Loucy (cell line): ENCODE results near the gene STK11IP.

Experiments
- H2AFZ ChIP-seq: fragments of 200-600 bp; sonication (generic); 2 replicates; pipeline ENCODE4 v1.6.0; 2016; ENCODE audit warnings: antibody characterized with exemption, mild to moderate bottlenecking, low read length, moderate library complexity
- H3F3A ChIP-seq: fragments of 200-600 bp; 2 replicates; pipeline ENCODE4 v1.6.0; 2016; ENCODE audit warnings: antibody characterized with exemption, low read depth, mild to moderate bottlenecking
- H3K27me3 ChIP-seq: fragments of 200-600 bp; sonication (generic); 2 replicates; pipeline ENCODE4 v1.6.1; 2014; ENCODE audit warnings: low read length, mild to moderate bottlenecking; ENCODE audit not compliant: insufficient read depth, poor library complexity, severe bottlenecking
- H3K36me3 ChIP-seq: fragments of 200-600 bp; sonication (generic); 2 replicates; pipeline ENCODE4 v1.6.1; 2016; ENCODE audit warnings: low read length; ENCODE audit not compliant: insufficient read depth
- H3K4me1 ChIP-seq: fragments of 200-600 bp; sonication (generic); 2 replicates; pipeline ENCODE4 v1.5.1; 2014; ENCODE audit warnings: low read length, mild to moderate bottlenecking; ENCODE audit not compliant: insufficient read depth, poor library complexity, severe bottlenecking
- H3K4me2 ChIP-seq: fragments of 200-600 bp; sonication (generic); 2 replicates; pipeline ENCODE4 v1.6.0; 2014; ENCODE audit warnings: antibody characterized with exemption, low read length, low read depth, mild to moderate bottlenecking; ENCODE audit not compliant: poor library complexity, severe bottlenecking
- H3K4me3 ChIP-seq: fragments of 200-600 bp; sonication (generic); 2 replicates; pipeline ENCODE4 v1.5.1; 2014; ENCODE audit warnings: low read length, mild to moderate bottlenecking, mixed read lengths; ENCODE audit not compliant: poor library complexity, severe bottlenecking
- H3K79me2 ChIP-seq: fragments of 200-600 bp; sonication (generic); 2 replicates; pipeline ENCODE4 v1.6.1; 2014; ENCODE audit warnings: low read length; ENCODE audit not compliant: insufficient read depth
- H3K9ac ChIP-seq: fragments of 200-600 bp; sonication (generic); 2 replicates; pipeline ENCODE4 v1.6.0; 2014; ENCODE audit warnings: mild to moderate bottlenecking, low read depth, low read length, moderate library complexity; ENCODE audit not compliant: poor library complexity, severe bottlenecking
- H3K9me2 ChIP-seq: fragments of 200-600 bp; sonication (generic); replicated peaks from 2 replicates; pipeline ENCODE4 v1.6.1; 2016; ENCODE audit warnings: low read depth, low read length, mixed read lengths
- H3K9me3 ChIP-seq: fragments of 200-600 bp; sonication (generic); 2 replicates; pipeline ENCODE4 v1.6.1; 2014; ENCODE audit warnings: mild to moderate bottlenecking, antibody characterized with exemption, low read length, low read depth; ENCODE audit not compliant: insufficient read depth
- H4K20me1 ChIP-seq: fragments of 200-600 bp; sonication (generic); 2 replicates; pipeline ENCODE4 v1.6.0; 2014; ENCODE audit warnings: antibody characterized with exemption, low read length, mild to moderate bottlenecking; ENCODE audit not compliant: insufficient read depth, poor library complexity, severe bottlenecking
- CTCF ChIP-seq: fragments of 200-600 bp; sonication (generic); conservative IDR thresholded peaks from 2 replicates; pipeline ENCODE4 v1.5.1; 2014; ENCODE audit warnings: mild to moderate bottlenecking, antibody characterized with exemption, low read length
- EZH2phosphoT487 ChIP-seq: fragments of 200-600 bp; IDR thresholded peaks from 2 replicates; pipeline ENCODE4 v1.6.1; 2018; ENCODE audit warnings: antibody characterized with exemption, mild to moderate bottlenecking, moderate library complexity, borderline replicate concordance

Gene STK11IP

DNA sequence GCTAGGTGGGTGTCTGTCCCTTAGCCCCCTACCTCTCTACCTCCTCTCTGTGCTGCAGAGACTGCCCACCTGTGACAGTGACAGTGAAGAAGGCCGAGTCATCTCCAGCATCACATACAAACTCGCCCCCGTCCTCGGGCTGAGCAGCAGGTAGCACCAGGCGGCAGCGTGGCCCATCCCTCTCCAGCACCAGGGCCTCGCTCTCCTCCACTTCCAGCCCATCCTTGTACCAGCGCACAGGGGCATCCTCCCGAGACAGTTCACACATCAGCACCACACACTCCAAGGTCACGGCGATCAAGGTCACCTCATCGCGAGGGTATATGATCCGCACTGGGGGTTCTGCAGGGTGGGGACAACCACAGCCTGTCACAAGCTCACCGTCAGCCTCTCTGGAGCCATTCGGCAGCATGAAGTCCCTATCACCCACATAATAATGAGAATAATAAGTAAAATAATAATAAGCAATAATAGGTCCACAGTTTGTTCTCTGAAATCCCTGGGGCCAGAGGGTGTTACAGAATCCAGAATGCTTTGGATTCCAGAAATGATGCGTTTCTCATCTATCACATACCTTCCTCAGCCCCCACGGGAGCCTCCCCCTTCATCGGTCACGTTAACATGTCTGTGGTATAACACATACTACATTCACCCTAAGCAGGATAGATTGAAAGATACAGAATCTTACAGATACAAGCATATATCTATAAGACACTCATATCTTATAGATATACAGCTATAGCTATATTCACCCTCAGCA lies 38.3 kb upstream of the STK11IP start:
- no peaks in the 10 kb centered on the region for H3K27me3 ChIP-seq
- H3K9me3 ChIP-seq = no peaks in the 10 kb centered on the region
- TF ChIP-seq CTCF = no peak
- TF ChIP-seq EZH2phosphoT487 = no peak
- H3K4me2 ChIP-seq = no peak overlapping the region
- no peak overlapping the region for H3K4me3 ChIP-seq
- no peak overlapping the region for H3K9ac ChIP-seq
- no peaks in the 10 kb centered on the region for H4K20me1 ChIP-seq
- H2AFZ ChIP-seq = no peak overlapping the region
- no peaks in the 10 kb centered on the region for H3K36me3 ChIP-seq
- no peaks in the 10 kb centered on the region for H3F3A ChIP-seq
- peaks cover 3% of the 10 kb centered on the region for H3K4me1 ChIP-seq
- H3K79me2 ChIP-seq = no peaks in the 10 kb centered on the region
- H3K9me2 ChIP-seq = no peaks in the 10 kb centered on the region

DNA sequence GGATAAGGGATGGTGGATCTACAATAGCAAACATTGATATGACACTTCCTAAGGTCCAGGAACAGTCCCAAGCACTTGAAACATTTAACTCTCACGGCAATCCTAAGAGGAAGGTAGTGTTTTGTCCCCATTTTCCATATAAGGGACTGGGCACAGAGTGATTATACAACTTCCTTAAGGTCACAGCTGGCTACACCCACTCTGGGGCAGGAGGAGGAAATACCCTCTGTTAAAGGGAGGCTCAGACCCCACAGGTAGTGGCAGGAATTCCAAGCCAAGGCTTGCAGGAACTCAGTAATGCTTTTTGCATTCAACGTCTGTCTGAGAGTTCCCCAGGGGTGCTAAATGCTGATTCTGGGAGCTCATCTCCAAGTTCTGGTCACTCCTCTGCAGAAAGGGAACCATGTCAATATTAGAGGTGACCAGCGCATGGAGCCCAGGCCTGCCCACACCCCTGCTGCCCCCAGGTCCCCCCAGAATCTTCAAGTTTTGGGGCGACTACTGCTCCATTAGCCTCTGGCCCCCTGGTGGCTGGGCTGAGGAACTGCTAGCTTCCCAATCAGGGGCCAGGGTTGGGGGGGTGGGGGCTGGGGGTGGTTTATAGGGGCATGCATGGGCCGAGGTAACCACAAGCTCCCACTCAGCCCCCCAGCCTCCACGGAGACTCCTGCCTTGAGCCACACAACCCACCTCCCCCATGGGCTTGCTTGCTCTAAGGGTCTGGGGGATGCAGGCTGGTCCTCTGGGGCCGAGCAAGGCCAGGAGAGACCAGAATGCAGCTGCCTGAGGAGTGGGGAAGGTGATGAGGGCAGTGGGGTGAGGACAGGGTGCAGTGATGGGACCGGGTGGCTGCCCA lies 37.4 kb upstream of the STK11IP start:
- Histone ChIP-seq H2AFZ (no peak overlapping the region), H3K79me2 (no peaks in the 10 kb centered on the region), H4K20me1 (no peaks in the 10 kb centered on the region), H3F3A (no peaks in the 10 kb centered on the region), H3K27me3 (no peaks in the 10 kb centered on the region), H3K36me3 (no peaks in the 10 kb centered on the region), H3K4me2 (no peak overlapping the region), H3K4me1 (peaks cover 3% of the 10 kb centered on the region), H3K4me3 (no peak overlapping the region), H3K9me3 (no peaks in the 10 kb centered on the region), H3K9me2 (no peaks in the 10 kb centered on the region), H3K9ac (no peak overlapping the region)
- TF ChIP-seq EZH2phosphoT487 (no peak), CTCF (peak; percentile 70)

- Histone ChIP-seq H2AFZ (no peak overlapping the region), H4K20me1 (no peaks in the 10 kb centered on the region), H3K4me1 (peaks cover 3% of the 10 kb centered on the region), H3K4me2 (no peak overlapping the region), H3K9me2 (no peaks in the 10 kb centered on the region), H3K4me3 (no peak overlapping the region), H3K9ac (no peak overlapping the region), H3K9me3 (no peaks in the 10 kb centered on the region), H3F3A (no peaks in the 10 kb centered on the region), H3K36me3 (no peaks in the 10 kb centered on the region), H3K79me2 (no peaks in the 10 kb centered on the region), H3K27me3 (no peaks in the 10 kb centered on the region)
- TF ChIP-seq EZH2phosphoT487 (no peak), CTCF (no peak)
Observed at GRCh38 chr2:219560893-219561178, 36.8 kb upstream of the STK11IP start.
